Measurements from ENCODE around the gene RAX2. TPM values are rescaled to one million over a fixed set of nuclear protein-coding genes. Genes with fewer than 3 reads are reported as not detected.

The RAX2 gene
- total and polyA plus RNA-seq, 2 of the 8 experiments (the other 6 are each of a cell fraction or from before 2014, with no cell fraction given) = 0.08 TPM; not detected in 1

DNA sequence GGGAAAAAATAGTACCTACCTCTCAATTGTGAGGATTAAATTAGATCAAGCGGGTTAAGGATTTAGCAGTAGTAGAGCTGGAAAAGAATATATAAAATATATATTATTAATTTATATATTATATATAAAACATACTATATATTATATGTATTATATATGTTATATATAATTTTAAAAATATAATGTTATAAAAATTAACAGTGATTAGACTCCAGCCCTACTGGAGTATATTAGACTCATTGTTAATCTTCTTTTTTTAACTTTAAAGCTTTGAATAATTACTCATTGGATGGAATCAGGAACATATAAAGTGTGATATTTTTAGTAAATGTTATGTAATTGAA lies 9.9 kb downstream of the RAX2 start (continued):
- no peak for TF ChIP-seq CHD1 (IDR thresholded peaks at IDR 0.05; ENCODE audit: low read depth, low read length)
- TF ChIP-seq BCL11A (IDR thresholded peaks at IDR 0.05; ENCODE audit: low read depth in 2 of 2, low read length in 2 of 2) = no peak
- no peak for TF ChIP-seq NANOG (IDR thresholded peaks at IDR 0.05; ENCODE audit: insufficient read depth, low read depth, low read length, poor library complexity, severe bottlenecking)
